Heart right ventricle (tissue), 16 donors: ENCODE data around the gene FBLN5. TPM values are rescaled to one million over a fixed set of nuclear protein-coding genes. Genes with fewer than 3 reads are reported as not detected.

ENCODE experiments used
- ATAC-seq, 8 donors: fragments of 200-7000 bp; cut with Tn5 transposase; one replicate each; pipeline ENCODE4 v1.9.1; 2020; ENCODE audit warnings: mild to moderate bottlenecking in 8 of 8, moderate library complexity in 8 of 8, moderate number of reproducible peaks in 1 of 8
- DNase-seq, 2 donors: peaks; one replicate each; pipeline ENCODE4 v3.0.0-alpha.2; 2020
- H3K27ac ChIP-seq, 10 donors: fragments of 200-600 bp; sonication (generic) in 2 of 10; one replicate each; pipeline versions ENCODE4 v1.5.0 to v1.8.0; 2020 to 2022; ENCODE audit warnings: mild to moderate bottlenecking in 3 of 10
- H3K27me3 ChIP-seq, 7 donors: fragments of 200-600 bp; one replicate each; pipeline ENCODE4 v1.8.0; 2021 to 2022; ENCODE audit warnings: mild to moderate bottlenecking in 2 of 7
- H3K36me3 ChIP-seq, 9 donors: fragments of 200-600 bp; sonication (generic) in 1 of 9; one replicate each; pipeline versions ENCODE4 v1.5.0 to v1.8.0; 2020 to 2022; ENCODE audit warnings: mild to moderate bottlenecking in 2 of 9
- H3K4me1 ChIP-seq, 9 donors: fragments of 200-600 bp; sonication (generic) in 1 of 9; one replicate each; pipeline versions ENCODE4 v1.5.0 to v1.8.0; 2020 to 2022; ENCODE audit warnings: mild to moderate bottlenecking in 4 of 9
- H3K4me3 ChIP-seq, 10 donors: fragments of 200-600 bp; sonication (generic) in 2 of 10; one replicate each; pipeline versions ENCODE4 v1.5.0 to v1.8.0; 2020 to 2022; ENCODE audit warnings: mild to moderate bottlenecking in 7 of 10, moderate library complexity in 2 of 10
- H3K9me3 ChIP-seq, 11 donors: fragments of 200-600 bp in 10 of 11; sonication (generic) in 2 of 11; one replicate each; pipeline versions ENCODE4 v1.5.0 to v1.8.0; 2013 to 2022; ENCODE audit warnings: mild to moderate bottlenecking in 2 of 11, control low read depth in 1 of 11, moderate library complexity in 1 of 11
- WGBS, 2 donors: extraction: QIAGEN DNeasy Blood & Tissue Kit; methylation state at CpG; one replicate each; pipeline ENCODE4 v1.1.7; 2013; ENCODE audit warnings: inconsistent platforms in 1 of 2; 5-methylcytosine and 5-hydroxymethylcytosine counted together
- intact Hi-C, 10 donors: fragments of 100-400 bp; cut with DNase I; formaldehyde crosslinking; loops; one replicate each; pipeline versions ENCODE4 v1.11.1 to v1.14.2; 2022
- polyA plus RNA-seq, 2 donors: library from polyadenylated mRNA; stranded (reverse); fragments of 200-250 nt; gene quantifications; one replicate each; pipeline ENCODE4 v1.2.3, GENCODE V29; 2013
- total RNA-seq, 10 donors: library from RNA; stranded (reverse); fragmentation: NEBNext Ultra II Directional in 3 of 10; extraction: Animal tissue kit (Norgen Biotek cat#: 25700) in 3 of 10; gene quantifications; one replicate each; pipeline versions ENCODE4 v1.2.1 to v1.2.4, GENCODE V29; 2021 to 2023
- TF ChIP-seq, protein P1 (sequence below), 9 donors: fragments of 200-600 bp; sonication (generic) in 2 of 9; IDR thresholded peaks; one replicate each; pipeline versions ENCODE4 v1.5.0 to v1.8.0; 2021 to 2022; ENCODE audit warnings: antibody characterized with exemption in 9 of 9, mild to moderate bottlenecking in 5 of 9, moderate library complexity in 1 of 9
- donor health status: Arrhythmogenic right ventricular cardiomyopathy.
- donor health status: ischemic (EF 13 %, LVEDD 7.1; RV severe dilation, severe dysfunction).
- donor health status: healthy with polysubstance abuse.
- donor health status: DM: no; HTN: yes; CAD: no.
- donor health status: DM: no; HTN: no; CAD: no.
- donor health status: ischemic (EF 25% LVEDD 6.9; RV normal size, moderate dysfunction).
- donor health status: ischemic (EF 25% LVEDD 5.7; RV mildly dilated, moderate dysfunction).
- donor health status: healthy.
- donor health status: DM: yes; HTN: yes; CAD: no.
- donor health status: Ischemic cardiomyopathy.
- donor health status: ischemic (EF 35%, LVEDD 5.7; RV mildly dilated, moderate dysfunction).
- donor health status: nonischemic (EF 11% LVEDD 7.7; RV severe dilation, severe dysfunction).
- donor health status: DM: yes; HTN: yes; CAD: no.
- donor health status: PGD.
- donor health status: ischemic (EF 29% LVEDD 5.4; RV normal size, mild dysfunction).
- donor health status: nonischemic (EF 23%, LVEDD 6.1; RV moderate dilation, normal function).

The FBLN5 gene
- total and polyA plus RNA-seq, 12 donors: 25.3 to 91.5 (median 41.7) TPM

- intact Hi-C loops: no loop called here
These were observed 71.0 kb downstream of the FBLN5 start for GRCh38 chr14:91876492-91876891.

DNA sequence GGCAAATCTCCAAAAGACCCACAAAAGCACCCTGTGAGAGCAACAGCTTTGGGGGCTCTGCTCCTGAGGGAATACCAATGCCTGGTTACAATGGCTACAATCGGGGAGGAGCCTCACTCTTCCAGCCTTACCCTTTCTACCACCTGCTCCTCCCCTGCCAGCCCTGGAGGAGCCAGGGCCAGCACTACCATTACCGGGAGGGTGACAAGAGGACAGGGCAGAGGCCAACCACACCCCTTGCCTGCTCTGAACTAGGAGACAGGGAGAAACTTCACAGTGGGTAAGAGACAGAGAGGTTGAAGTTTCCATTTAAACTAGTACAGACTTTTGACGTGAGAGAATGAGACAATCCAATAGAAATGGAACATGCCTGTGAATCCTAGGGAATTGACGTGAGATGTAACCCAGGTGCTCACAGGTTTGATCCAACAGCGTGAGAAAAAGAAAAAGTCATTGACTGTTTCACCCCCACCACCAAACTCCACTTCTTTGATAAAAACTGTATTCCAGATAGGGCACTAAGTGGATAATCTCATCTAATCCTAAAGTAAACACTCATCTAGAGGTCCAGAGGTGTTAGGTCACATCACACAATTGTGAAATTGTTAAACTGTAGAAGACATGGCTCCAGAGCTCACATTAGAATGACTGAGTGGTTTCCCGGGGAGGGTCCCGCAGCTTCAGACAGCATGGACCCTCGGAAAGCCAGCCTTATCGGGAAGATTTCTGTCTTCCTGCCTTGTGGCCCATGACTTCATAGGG is 71.8 kb downstream of the FBLN5 start:
- intact Hi-C loops: no loop called here
- H3K9me3 ChIP-seq: no peaks in the 10 kb centered on the region
- no peak overlapping the region for H3K4me3 ChIP-seq
- H3K27me3 ChIP-seq: peaks cover 0 to 9% (median 0%) of the 10 kb centered on the region in 7 donors
- ATAC-seq: no peak
- H3K36me3 ChIP-seq: peaks cover 0 to 57% (median 0%) of the 10 kb centered on the region in 9 donors
- 66 to 76% methylated on average over 9 of the region's 9 CpGs for WGBS, 2 donors
- TF ChIP-seq, protein P1, sequence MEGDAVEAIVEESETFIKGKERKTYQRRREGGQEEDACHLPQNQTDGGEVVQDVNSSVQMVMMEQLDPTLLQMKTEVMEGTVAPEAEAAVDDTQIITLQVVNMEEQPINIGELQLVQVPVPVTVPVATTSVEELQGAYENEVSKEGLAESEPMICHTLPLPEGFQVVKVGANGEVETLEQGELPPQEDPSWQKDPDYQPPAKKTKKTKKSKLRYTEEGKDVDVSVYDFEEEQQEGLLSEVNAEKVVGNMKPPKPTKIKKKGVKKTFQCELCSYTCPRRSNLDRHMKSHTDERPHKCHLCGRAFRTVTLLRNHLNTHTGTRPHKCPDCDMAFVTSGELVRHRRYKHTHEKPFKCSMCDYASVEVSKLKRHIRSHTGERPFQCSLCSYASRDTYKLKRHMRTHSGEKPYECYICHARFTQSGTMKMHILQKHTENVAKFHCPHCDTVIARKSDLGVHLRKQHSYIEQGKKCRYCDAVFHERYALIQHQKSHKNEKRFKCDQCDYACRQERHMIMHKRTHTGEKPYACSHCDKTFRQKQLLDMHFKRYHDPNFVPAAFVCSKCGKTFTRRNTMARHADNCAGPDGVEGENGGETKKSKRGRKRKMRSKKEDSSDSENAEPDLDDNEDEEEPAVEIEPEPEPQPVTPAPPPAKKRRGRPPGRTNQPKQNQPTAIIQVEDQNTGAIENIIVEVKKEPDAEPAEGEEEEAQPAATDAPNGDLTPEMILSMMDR (IDR thresholded peaks at IDR 0.05): no peak
- no peak overlapping the region for H3K27ac ChIP-seq
- no peak for DNase-seq
- peaks cover 0 to 35% (median 15%) of the 10 kb centered on the region in 9 donors for H3K4me1 ChIP-seq

More at GRCh38 chr14:91876492-91876891, 71.0 kb downstream of the FBLN5 start:
- H3K9me3 ChIP-seq: no peaks in the 10 kb centered on the region
- peaks cover 0 to 29% (median 15%) of the 10 kb centered on the region in 9 donors for H3K4me1 ChIP-seq
- H3K4me3 ChIP-seq: no peak overlapping the region
- 79 to 80% methylated on average over 6 of the region's 6 CpGs for WGBS, 2 donors
- DNase-seq: no peak
- H3K27me3 ChIP-seq: peaks cover 0 to 8% (median 0%) of the 10 kb centered on the region in 7 donors
- TF ChIP-seq, protein P1 (IDR thresholded peaks at IDR 0.05): no peak
- H3K27ac ChIP-seq: no peak overlapping the region
- no peak for ATAC-seq
- peaks cover 0 to 62% (median 0%) of the 10 kb centered on the region in 9 donors for H3K36me3 ChIP-seq

DNA sequence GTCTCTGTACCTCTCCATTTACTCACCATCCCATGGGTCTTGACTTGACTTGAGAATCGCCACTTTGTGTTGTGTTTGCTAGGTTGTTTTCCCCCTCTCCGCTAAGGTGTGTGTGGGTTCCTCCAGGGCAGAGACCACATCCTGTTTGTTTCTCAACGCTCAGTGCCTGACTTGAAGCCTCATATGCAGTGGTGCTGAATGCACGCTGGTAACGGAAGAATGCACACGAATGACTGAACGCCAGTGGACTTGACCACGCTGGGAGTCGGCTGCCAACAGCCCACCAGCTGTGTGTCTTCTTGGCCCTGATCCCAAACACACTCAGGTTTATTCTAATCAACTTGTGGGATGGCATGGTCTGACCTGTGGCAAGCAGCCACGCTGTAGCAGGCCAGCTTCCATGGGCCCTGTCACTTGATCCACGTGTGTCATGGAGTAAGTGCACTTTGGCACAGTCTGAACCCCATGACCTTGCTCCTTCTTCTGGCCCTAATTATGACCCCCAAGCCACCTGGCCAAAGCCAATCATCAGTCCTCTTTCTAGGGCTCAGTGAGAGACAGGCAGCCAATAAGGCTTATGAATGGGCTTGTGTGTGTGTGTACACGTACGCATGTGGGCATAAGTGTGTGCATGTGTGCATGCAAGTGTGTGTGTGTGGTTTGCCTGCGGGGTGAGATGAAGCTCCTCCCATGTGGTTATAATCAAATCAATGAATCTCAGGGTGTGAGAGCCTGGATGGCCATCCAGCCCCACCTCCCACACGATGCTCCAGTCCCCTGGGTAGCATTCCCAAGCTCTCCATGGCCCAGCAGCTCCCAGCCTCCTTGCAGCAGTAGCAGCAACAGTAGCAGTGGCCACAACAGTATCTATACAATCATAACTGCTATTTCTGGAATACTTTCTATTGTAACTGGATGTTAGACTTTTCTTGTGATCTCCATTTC is 73.8 kb downstream of the FBLN5 start:
- ATAC-seq: peak in 3 of 8 donors; percentile 12 to 24 (median 17)
- H3K27ac ChIP-seq: peak overlapping the region in 5 of 10 donors; percentile 8 to 85 (median 65)
- intact Hi-C loops: no loop called here

More for the DNA sequence above, 73.8 kb downstream of the FBLN5 start:
- peaks cover 0 to 61% (median 0%) of the 10 kb centered on the region in 9 donors for H3K36me3 ChIP-seq
- H3K4me3 ChIP-seq: peak overlapping the region in 1 of 10 donors; percentile 25
- peaks cover 0 to under 1% (median 0%) of the 10 kb centered on the region in 11 donors for H3K9me3 ChIP-seq
- DNase-seq: no peak
- peaks cover 0 to 40% (median 15%) of the 10 kb centered on the region in 9 donors for H3K4me1 ChIP-seq
- TF ChIP-seq, protein P1 (IDR thresholded peaks at IDR 0.05): no peak
- 82 to 86% methylated on average over 15 of the region's 15 CpGs for WGBS, 2 donors
- H3K27me3 ChIP-seq: peaks cover 0 to 9% (median 0%) of the 10 kb centered on the region in 7 donors
